Measurements from ENCODE around the gene INPP5A. TPM values are rescaled to one million over a fixed set of nuclear protein-coding genes. Genes with fewer than 3 reads are reported as not detected.

The INPP5A gene
- total RNA-seq, 4 donors from 2014 or later: 16.9 to 58.2 (median 29.5) TPM

GRCh38 chr10:132611986-132612385 is 74.4 kb downstream of the INPP5A start:
- no peak overlapping the region for H3K4me3 ChIP-seq
- intact Hi-C loops (cut with DNase I): no loop called here
- DNase-seq: no peak
- 59 to 62% methylated on average over 3 of the region's 3 CpGs for WGBS, 2 donors
- peaks cover 0 to 39% (median 7%) of the 10 kb centered on the region in 3 donors for H3K4me1 ChIP-seq
- H3K27ac ChIP-seq: no peak overlapping the region
- no peaks in the 10 kb centered on the region for H3K9me3 ChIP-seq
- H3K36me3 ChIP-seq: peaks cover 0 to 22% (median 0%) of the 10 kb centered on the region in 3 donors
- H3K27me3 ChIP-seq: no peaks in the 10 kb centered on the region
- TF ChIP-seq POLR2A (IDR thresholded peaks at IDR 0.05) (no peak), CTCF (IDR thresholded peaks at IDR 0.05) (no peak)

- TF ChIP-seq POLR2A (IDR thresholded peaks at IDR 0.05): no peak
- TF ChIP-seq CTCF (IDR thresholded peaks at IDR 0.05): no peak
- H3K27me3 ChIP-seq: no peaks in the 10 kb centered on the region
- no peak overlapping the region for H3K27ac ChIP-seq
- no peak for DNase-seq
- H3K4me3 ChIP-seq: no peak overlapping the region
- intact Hi-C loops (cut with DNase I): no loop called here
- no peaks in the 10 kb centered on the region for H3K9me3 ChIP-seq
- WGBS, 2 donors: 76 to 77% methylated on average over 9 to 19 of the region's 27 CpGs
- peaks cover 0 to 30% (median 3%) of the 10 kb centered on the region in 3 donors for H3K4me1 ChIP-seq
- H3K36me3 ChIP-seq: peaks cover 0 to 29% (median 0%) of the 10 kb centered on the region in 3 donors
These were observed 75.3 kb downstream of the INPP5A start for GRCh38 chr10:132612571-132613504.

- H3K36me3 ChIP-seq: peaks cover 0 to 20% (median 0%) of the 10 kb centered on the region in 3 donors
- no peaks in the 10 kb centered on the region for H3K27me3 ChIP-seq
- intact Hi-C loops (cut with DNase I): no loop called here
- H3K9me3 ChIP-seq: no peaks in the 10 kb centered on the region
- peaks cover 0 to 23% (median 3%) of the 10 kb centered on the region in 3 donors for H3K4me1 ChIP-seq
- WGBS, 2 donors: 83 to 89% methylated on average over 15 to 19 of the region's 22 CpGs
- no peak overlapping the region for H3K27ac ChIP-seq
- no peak overlapping the region for H3K4me3 ChIP-seq
- no peak for DNase-seq
- no peak for TF ChIP-seq POLR2A (IDR thresholded peaks at IDR 0.05)
- no peak for TF ChIP-seq CTCF (IDR thresholded peaks at IDR 0.05)
These were observed 76.2 kb downstream of the INPP5A start for GRCh38 chr10:132613566-132614348.

- intact Hi-C loops (cut with DNase I): no loop called here
- H3K4me1 ChIP-seq: peaks cover 0 to 23% (median 3%) of the 10 kb centered on the region in 3 donors
- 93 to 98% methylated on average over 17 to 22 of the region's 32 CpGs for WGBS, 2 donors
- no peak for DNase-seq
- H3K4me3 ChIP-seq: no peak overlapping the region
- H3K27ac ChIP-seq: no peak overlapping the region
- H3K27me3 ChIP-seq: no peaks in the 10 kb centered on the region
- H3K36me3 ChIP-seq: peaks cover 0 to 23% (median 0%) of the 10 kb centered on the region in 3 donors
- TF ChIP-seq CTCF (IDR thresholded peaks at IDR 0.05): no peak
- H3K9me3 ChIP-seq: peaks cover 0 to 7% (median 7%) of the 10 kb centered on the region in 3 donors
These were observed 77.1 kb downstream of the INPP5A start for GRCh38 chr10:132614431-132615340.
